ENCODE results near the gene MRPL36. TPM values are rescaled to one million over a fixed set of nuclear protein-coding genes. Genes with fewer than 3 reads are reported as not detected.

Gene MRPL36
- total and polyA plus RNA-seq, 2 donors (not counting 3 experiments of a cell fraction or from before 2014, with no cell fraction given) = 70.3 to 72.7 TPM

DNA sequence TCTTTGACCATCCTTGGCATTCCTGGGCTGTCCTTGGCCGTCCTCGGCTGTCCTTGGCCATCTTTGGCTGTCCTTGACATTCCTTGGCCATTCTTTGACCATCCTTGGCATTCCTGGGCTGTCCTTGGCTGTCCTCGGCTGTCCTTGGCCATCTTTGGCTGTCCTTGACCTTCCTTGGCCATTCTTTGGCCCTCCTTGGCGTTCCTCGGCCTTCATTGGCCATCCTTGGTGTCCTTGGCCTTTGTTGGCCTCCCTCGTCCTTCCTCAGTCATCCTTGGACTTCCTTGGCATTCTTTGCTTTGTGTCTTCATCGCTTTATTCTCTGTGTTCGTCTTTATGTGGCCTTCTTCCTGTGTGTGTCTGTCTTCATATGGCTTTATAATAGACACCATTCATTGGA is 22.2 kb upstream of the MRPL36 start:
- no peaks in the 10 kb centered on the region for H3K79me2 ChIP-seq (ENCODE audit: control insufficient read depth, insufficient read depth, low read length)
- DNase-seq (ENCODE audit: low read depth, low spot score) = no peak
- no peak overlapping the region for H2AFZ ChIP-seq (ENCODE audit: low read depth, low read length)
- FAIRE-seq = no peak
- no TSS peak for BruUV-seq (replicated peaks)
- H3K27me3 ChIP-seq (ENCODE audit: control insufficient read depth in 2 of 2, insufficient read depth in 2 of 2, low read length in 2 of 2) = no peaks in the 10 kb centered on the region
- H3K9me1 ChIP-seq (replicated peaks; ENCODE audit: control insufficient read depth, extremely low read depth, insufficient read depth, low read length) = no peaks in the 10 kb centered on the region
- intact Hi-C loops (cut with micrococcal nuclease) (no loop called here), dilution Hi-C loops (cut with MboI; ENCODE audit: extremely low pct_ligation_motif_present, low sequenced_read_pairs) (no loop called here)
- no peak overlapping the region for H3K4me2 ChIP-seq (ENCODE audit: insufficient read depth, low read length)
- no peak overlapping the region for H3K9ac ChIP-seq (replicated peaks; ENCODE audit: extremely low read depth, insufficient read depth, low read length)
- POLR2A ChIA-PET = no interaction called here
- no peak for TF ChIP-seq GATA2 (IDR thresholded peaks at IDR 0.05; ENCODE audit: insufficient read depth, insufficient read length, low read depth, low read length)
- no peak for TF ChIP-seq JUN (IDR thresholded peaks at IDR 0.05; ENCODE audit: borderline replicate concordance, insufficient read depth, insufficient read length, low read depth)
- TF ChIP-seq POLR2AphosphoS5 (IDR thresholded peaks at IDR 0.05; ENCODE audit: insufficient read depth, low read depth, low read length) = no peak
- TF ChIP-seq, protein P1, sequence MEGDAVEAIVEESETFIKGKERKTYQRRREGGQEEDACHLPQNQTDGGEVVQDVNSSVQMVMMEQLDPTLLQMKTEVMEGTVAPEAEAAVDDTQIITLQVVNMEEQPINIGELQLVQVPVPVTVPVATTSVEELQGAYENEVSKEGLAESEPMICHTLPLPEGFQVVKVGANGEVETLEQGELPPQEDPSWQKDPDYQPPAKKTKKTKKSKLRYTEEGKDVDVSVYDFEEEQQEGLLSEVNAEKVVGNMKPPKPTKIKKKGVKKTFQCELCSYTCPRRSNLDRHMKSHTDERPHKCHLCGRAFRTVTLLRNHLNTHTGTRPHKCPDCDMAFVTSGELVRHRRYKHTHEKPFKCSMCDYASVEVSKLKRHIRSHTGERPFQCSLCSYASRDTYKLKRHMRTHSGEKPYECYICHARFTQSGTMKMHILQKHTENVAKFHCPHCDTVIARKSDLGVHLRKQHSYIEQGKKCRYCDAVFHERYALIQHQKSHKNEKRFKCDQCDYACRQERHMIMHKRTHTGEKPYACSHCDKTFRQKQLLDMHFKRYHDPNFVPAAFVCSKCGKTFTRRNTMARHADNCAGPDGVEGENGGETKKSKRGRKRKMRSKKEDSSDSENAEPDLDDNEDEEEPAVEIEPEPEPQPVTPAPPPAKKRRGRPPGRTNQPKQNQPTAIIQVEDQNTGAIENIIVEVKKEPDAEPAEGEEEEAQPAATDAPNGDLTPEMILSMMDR (IDR thresholded peaks at IDR 0.05; ENCODE audit: extremely low read depth in 1 of 2, insufficient read depth in 1 of 2, low read depth in 1 of 2, low read length in 2 of 2) = no peak
- no peak for TF ChIP-seq MYC (IDR thresholded peaks at IDR 0.05; ENCODE audit: low read depth, low read length)
- H3K9me3 ChIP-seq (replicated peaks; ENCODE audit: control insufficient read depth, insufficient read depth, low read length) = no peaks in the 10 kb centered on the region
- peaks cover 0 to 20% of the 10 kb centered on the region in 2 experiments for H3K36me3 ChIP-seq (ENCODE audit: control insufficient read depth in 2 of 2, extremely low read depth in 1 of 2, insufficient read depth in 2 of 2, low read length in 2 of 2)
- H4K20me1 ChIP-seq (replicated peaks; ENCODE audit: control insufficient read depth, extremely low read depth, insufficient read depth, low read length) = no peaks in the 10 kb centered on the region
- CTCF ChIA-PET = no interaction called here
- H3K27ac ChIP-seq (ENCODE audit: insufficient read depth, low read depth, low read length) = no peak overlapping the region
- no peaks in the 10 kb centered on the region for H3K4me1 ChIP-seq (ENCODE audit: control insufficient read depth, extremely low read depth, insufficient read depth, low read length)
- no peak overlapping the region for H3K4me3 ChIP-seq (replicated peaks in 1 of 3; ENCODE audit: insufficient read depth in 1 of 3, low read depth in 1 of 3, low read length in 3 of 3)

DNA sequence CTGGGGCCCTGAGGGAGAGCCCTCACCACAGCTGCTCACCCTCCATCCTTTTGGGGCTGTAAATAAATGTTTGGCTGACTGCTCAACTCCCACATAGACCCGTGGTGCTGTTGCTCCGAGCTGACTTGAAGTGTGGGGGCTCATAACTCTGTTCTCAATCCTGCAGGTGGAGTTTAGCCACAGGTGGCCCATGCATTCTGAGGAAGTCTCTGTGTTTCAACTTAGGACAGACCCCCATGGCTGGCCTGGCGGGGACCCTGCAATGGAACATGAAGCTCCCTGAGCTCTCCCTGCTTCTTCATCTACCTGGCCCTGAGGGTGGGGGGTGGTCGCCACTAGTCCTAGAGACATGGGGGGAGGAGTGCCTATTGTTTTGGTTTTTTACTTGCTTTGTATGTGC is 21.3 kb upstream of the MRPL36 start:
- H3K36me3 ChIP-seq (ENCODE audit: control insufficient read depth in 2 of 2, extremely low read depth in 1 of 2, insufficient read depth in 2 of 2, low read length in 2 of 2) = peaks cover 4 to 23% of the 10 kb centered on the region in 2 experiments
- no peak for FAIRE-seq
- intact Hi-C loops (cut with micrococcal nuclease) = no loop called here
- H3K27me3 ChIP-seq (ENCODE audit: control insufficient read depth in 2 of 2, insufficient read depth in 2 of 2, low read length in 2 of 2) = no peaks in the 10 kb centered on the region
- no peak overlapping the region for H3K4me3 ChIP-seq (replicated peaks in 1 of 3; ENCODE audit: insufficient read depth in 1 of 3, low read depth in 1 of 3, low read length in 3 of 3)
- DNase-seq (ENCODE audit: low read depth, low spot score) = no peak
- no peaks in the 10 kb centered on the region for H3K79me2 ChIP-seq (ENCODE audit: control insufficient read depth, insufficient read depth, low read length)
- H4K20me1 ChIP-seq (replicated peaks; ENCODE audit: control insufficient read depth, extremely low read depth, insufficient read depth, low read length) = no peaks in the 10 kb centered on the region
- no peak overlapping the region for H3K9ac ChIP-seq (replicated peaks; ENCODE audit: extremely low read depth, insufficient read depth, low read length)
- POLR2A ChIA-PET = no interaction called here
- no peaks in the 10 kb centered on the region for H3K4me1 ChIP-seq (ENCODE audit: control insufficient read depth, extremely low read depth, insufficient read depth, low read length)
- H3K27ac ChIP-seq (ENCODE audit: insufficient read depth, low read depth, low read length) = no peak overlapping the region
- H2AFZ ChIP-seq (ENCODE audit: low read depth, low read length) = no peak overlapping the region
- no peak overlapping the region for H3K4me2 ChIP-seq (ENCODE audit: insufficient read depth, low read length)
- dilution Hi-C loops (cut with MboI; ENCODE audit: extremely low pct_ligation_motif_present, low sequenced_read_pairs) = no loop called here
- CTCF ChIA-PET = no interaction called here
- TF ChIP-seq EZH2 (IDR thresholded peaks at IDR 0.05; ENCODE audit: borderline replicate concordance, low read depth, low read length, severe bottlenecking) = no peak
- TF ChIP-seq, protein P2, sequence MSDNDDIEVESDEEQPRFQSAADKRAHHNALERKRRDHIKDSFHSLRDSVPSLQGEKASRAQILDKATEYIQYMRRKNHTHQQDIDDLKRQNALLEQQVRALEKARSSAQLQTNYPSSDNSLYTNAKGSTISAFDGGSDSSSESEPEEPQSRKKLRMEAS (IDR thresholded peaks at IDR 0.05; ENCODE audit: insufficient read depth, insufficient read length) = no peak
- no peak for TF ChIP-seq GATA2 (IDR thresholded peaks at IDR 0.05; ENCODE audit: insufficient read depth, insufficient read length, low read depth, low read length)
- TF ChIP-seq POLR2AphosphoS5 (IDR thresholded peaks at IDR 0.05; ENCODE audit: insufficient read depth, low read depth, low read length) = no peak
- TF ChIP-seq POLR2A (IDR thresholded peaks at IDR 0.05; ENCODE audit: low read depth, low read length) = no peak
- TF ChIP-seq, protein P1 (IDR thresholded peaks at IDR 0.05; ENCODE audit: extremely low read depth in 1 of 2, insufficient read depth in 1 of 2, low read depth in 1 of 2, low read length in 2 of 2) = no peak
- no peak for TF ChIP-seq MYC (IDR thresholded peaks at IDR 0.05; ENCODE audit: low read depth, low read length)
- TF ChIP-seq JUN (IDR thresholded peaks at IDR 0.05; ENCODE audit: borderline replicate concordance, insufficient read depth, insufficient read length, low read depth) = no peak
- TF ChIP-seq FOS (IDR thresholded peaks at IDR 0.05; ENCODE audit: borderline replicate concordance, insufficient read depth, low read length) = no peak
- no peaks in the 10 kb centered on the region for H3K9me3 ChIP-seq (replicated peaks; ENCODE audit: control insufficient read depth, insufficient read depth, low read length)
- BruUV-seq (replicated peaks) = no TSS peak
- no peaks in the 10 kb centered on the region for H3K9me1 ChIP-seq (replicated peaks; ENCODE audit: control insufficient read depth, extremely low read depth, insufficient read depth, low read length)

Measured in endothelial cell of umbilical vein (primary cell).